Ascending aorta (tissue), 2 donors: ENCODE results near the gene PCSK6. TPM values are rescaled to one million over a fixed set of nuclear protein-coding genes. Genes with fewer than 3 reads are reported as not detected.

ENCODE experiments used
- DNase-seq, 2 donors: peaks; one replicate each; pipeline ENCODE4 v3.0.0-alpha.2; 2019; ENCODE audit warnings: low spot score in 2 of 2
- H3K27ac ChIP-seq, 2 donors: fragments of 200-600 bp; sonication (generic); one replicate each; pipeline ENCODE4 v1.5.1; 2016 to 2017; ENCODE audit warnings: mild to moderate bottlenecking in 1 of 2
- H3K27me3 ChIP-seq: fragments of 200-600 bp; sonication (generic); one replicate; pipeline ENCODE4 v1.5.1; 2017
- H3K36me3 ChIP-seq, 2 donors: fragments of 200-600 bp; sonication (generic); one replicate each; pipeline ENCODE4 v1.5.1; 2016
- H3K4me1 ChIP-seq, 2 donors: fragments of 200-600 bp; sonication (generic); one replicate each; pipeline ENCODE4 v1.5.1; 2016 to 2017; ENCODE audit warnings: mild to moderate bottlenecking in 1 of 2
- H3K4me3 ChIP-seq, 2 donors: fragments of 200-600 bp; sonication (generic); one replicate each; pipeline ENCODE4 v1.5.1; 2016 to 2017; ENCODE audit warnings: mild to moderate bottlenecking in 1 of 2
- H3K9me3 ChIP-seq, 2 donors: fragments of 200-600 bp; sonication (generic); one replicate each; pipeline ENCODE4 v1.5.1; 2016
- intact Hi-C: fragments of 100-400 bp; cut with DNase I; formaldehyde crosslinking; loops from one replicate; pipeline ENCODE4 v1.15.1; 2023
- total RNA-seq: library from RNA; depleted of rRNA; stranded (reverse); fragments of >200 nt; gene quantifications from one replicate; pipeline ENCODE4 v1.1.0, GENCODE V29; 2016
- TF ChIP-seq, protein P1 (sequence below), 3 experiments: fragments of 200-600 bp in 2 of 3; fragments of 450-650 bp in 1 of 3; sonication (generic) in 2 of 3; IDR thresholded peaks; one replicate each; pipeline ENCODE4 v1.5.1; 2016 to 2019; ENCODE audit warnings: antibody characterized with exemption in 3 of 3, mild to moderate bottlenecking in 1 of 3, moderate library complexity in 1 of 3

The PCSK6 gene
- total RNA-seq, 1 donor from 2014 or later, result 3.9 TPM

DNA sequence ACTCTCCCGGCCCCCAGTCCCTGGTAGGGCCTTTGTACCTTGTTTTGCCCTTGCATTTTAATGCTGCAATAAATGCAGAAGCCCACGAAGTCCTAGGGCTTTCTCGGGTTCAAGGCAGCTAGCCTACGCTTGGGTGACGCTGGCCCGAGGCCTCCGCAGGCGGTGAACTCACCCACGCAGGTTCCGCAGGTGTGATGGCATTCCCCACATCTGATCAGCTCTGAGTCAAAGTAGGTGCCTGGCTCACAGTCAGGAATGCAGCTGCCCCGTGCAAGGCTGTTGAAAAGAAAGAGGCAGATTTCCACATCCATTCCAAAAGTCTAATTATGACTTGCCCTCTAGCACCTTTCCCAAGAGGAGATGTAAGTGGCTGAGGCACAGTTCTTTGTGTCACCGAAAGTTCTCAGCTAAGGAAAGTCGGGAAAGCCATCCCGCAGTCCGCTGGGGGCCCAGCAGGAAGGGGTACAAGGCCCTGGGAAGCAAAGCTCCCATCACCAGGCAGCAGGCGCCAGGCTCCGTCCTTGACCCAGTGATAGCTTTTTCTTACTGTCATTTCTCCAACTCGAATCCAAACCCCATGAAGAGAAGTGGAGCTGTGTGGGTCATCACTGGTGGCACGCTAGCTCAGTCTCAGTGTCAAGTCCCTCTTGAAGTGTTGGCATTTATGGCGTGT lies 171.2 kb downstream of the PCSK6 start:
- no peak overlapping the region for H3K27ac ChIP-seq
- no peaks in the 10 kb centered on the region for H3K4me1 ChIP-seq
- no peaks in the 10 kb centered on the region for H3K36me3 ChIP-seq
- intact Hi-C loops, result no loop called here
- TF ChIP-seq, protein P1, sequence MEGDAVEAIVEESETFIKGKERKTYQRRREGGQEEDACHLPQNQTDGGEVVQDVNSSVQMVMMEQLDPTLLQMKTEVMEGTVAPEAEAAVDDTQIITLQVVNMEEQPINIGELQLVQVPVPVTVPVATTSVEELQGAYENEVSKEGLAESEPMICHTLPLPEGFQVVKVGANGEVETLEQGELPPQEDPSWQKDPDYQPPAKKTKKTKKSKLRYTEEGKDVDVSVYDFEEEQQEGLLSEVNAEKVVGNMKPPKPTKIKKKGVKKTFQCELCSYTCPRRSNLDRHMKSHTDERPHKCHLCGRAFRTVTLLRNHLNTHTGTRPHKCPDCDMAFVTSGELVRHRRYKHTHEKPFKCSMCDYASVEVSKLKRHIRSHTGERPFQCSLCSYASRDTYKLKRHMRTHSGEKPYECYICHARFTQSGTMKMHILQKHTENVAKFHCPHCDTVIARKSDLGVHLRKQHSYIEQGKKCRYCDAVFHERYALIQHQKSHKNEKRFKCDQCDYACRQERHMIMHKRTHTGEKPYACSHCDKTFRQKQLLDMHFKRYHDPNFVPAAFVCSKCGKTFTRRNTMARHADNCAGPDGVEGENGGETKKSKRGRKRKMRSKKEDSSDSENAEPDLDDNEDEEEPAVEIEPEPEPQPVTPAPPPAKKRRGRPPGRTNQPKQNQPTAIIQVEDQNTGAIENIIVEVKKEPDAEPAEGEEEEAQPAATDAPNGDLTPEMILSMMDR (IDR thresholded peaks at IDR 0.05), result no peak
- no peaks in the 10 kb centered on the region for H3K9me3 ChIP-seq
- DNase-seq, result peak in 1 of 2 donors; percentile 44
- H3K4me3 ChIP-seq, result no peak overlapping the region
- no peaks in the 10 kb centered on the region for H3K27me3 ChIP-seq

DNA sequence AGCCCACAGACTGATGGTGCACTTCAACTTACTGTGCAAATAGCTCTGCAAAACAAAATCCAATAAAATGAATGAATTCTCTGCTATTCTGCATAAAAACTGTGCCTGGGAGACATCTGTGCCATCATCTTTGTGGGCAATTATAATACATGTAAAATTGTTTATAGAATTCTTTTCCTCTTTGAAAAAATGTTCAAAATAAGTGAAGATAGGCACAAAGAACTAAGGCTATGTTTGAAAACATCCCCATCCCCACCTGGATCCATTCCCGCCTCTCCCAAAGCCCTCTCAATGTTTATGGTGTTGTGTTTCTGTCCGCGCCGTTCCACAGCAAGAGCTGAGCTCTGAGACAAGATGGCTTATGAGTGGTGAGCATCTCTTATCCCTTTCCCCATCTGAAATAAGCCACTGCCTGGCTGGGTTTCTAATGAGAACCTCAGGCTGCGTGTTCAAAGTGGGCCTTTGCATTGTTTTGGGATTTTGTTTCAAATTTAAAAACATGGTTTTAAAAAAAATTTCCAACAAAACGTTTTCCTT lies 172.1 kb downstream of the PCSK6 start:
- no peaks in the 10 kb centered on the region for H3K4me1 ChIP-seq
- intact Hi-C loops, result no loop called here
- no peak overlapping the region for H3K27ac ChIP-seq
- TF ChIP-seq, protein P1 (IDR thresholded peaks at IDR 0.05), result no peak
- no peaks in the 10 kb centered on the region for H3K36me3 ChIP-seq
- no peaks in the 10 kb centered on the region for H3K27me3 ChIP-seq
- no peaks in the 10 kb centered on the region for H3K9me3 ChIP-seq
- no peak for DNase-seq
- H3K4me3 ChIP-seq, result no peak overlapping the region

DNA sequence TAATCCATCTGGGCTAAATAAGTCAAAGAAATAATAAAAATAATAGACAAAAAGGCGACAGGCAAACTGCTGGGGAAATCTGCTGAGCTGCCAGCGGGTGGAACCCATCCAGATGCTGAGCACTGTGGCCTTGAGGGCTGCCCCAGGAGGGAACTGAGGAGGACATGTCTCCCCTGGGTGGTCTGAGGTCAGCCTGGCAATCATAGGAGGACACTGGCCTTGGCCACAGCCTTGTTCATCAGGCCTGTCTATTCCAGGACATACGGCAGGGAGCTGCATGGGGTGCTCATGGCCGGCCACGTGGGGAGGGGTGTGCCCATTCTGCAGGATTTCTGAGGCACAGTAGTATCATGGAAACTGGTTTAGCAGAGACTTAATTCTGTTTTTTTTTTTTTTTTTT lies 173.0 kb downstream of the PCSK6 start:
- H3K4me1 ChIP-seq, result no peaks in the 10 kb centered on the region
- no peaks in the 10 kb centered on the region for H3K27me3 ChIP-seq
- intact Hi-C loops, result no loop called here
- no peak overlapping the region for H3K4me3 ChIP-seq
- DNase-seq, result no peak
- H3K9me3 ChIP-seq, result no peaks in the 10 kb centered on the region
- TF ChIP-seq, protein P1 (IDR thresholded peaks at IDR 0.05), result no peak
- H3K27ac ChIP-seq, result no peak overlapping the region
- no peaks in the 10 kb centered on the region for H3K36me3 ChIP-seq

DNA sequence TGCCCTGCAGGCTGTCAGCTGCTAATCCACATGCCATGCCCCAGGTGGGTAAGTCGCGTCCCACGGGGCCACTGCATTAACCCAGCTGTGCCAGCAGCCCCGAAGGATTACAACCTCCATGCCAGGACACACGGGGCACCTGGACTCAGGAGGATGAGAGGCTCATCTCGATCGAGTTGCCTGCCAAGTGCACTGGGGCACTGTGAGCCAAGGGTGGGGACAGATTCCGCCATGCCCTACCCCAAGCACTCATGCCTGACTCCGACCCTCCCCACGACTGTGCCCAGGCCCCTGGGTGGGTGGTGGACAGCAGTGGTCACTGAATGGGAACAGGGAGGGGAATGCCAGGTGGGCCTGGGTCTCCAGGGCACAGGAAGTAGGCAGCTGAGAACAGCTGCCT lies 173.8 kb downstream of the PCSK6 start:
- peak in 1 of 2 donors; percentile 42 for DNase-seq
- TF ChIP-seq, protein P1 (IDR thresholded peaks at IDR 0.05), result no peak

DNA sequence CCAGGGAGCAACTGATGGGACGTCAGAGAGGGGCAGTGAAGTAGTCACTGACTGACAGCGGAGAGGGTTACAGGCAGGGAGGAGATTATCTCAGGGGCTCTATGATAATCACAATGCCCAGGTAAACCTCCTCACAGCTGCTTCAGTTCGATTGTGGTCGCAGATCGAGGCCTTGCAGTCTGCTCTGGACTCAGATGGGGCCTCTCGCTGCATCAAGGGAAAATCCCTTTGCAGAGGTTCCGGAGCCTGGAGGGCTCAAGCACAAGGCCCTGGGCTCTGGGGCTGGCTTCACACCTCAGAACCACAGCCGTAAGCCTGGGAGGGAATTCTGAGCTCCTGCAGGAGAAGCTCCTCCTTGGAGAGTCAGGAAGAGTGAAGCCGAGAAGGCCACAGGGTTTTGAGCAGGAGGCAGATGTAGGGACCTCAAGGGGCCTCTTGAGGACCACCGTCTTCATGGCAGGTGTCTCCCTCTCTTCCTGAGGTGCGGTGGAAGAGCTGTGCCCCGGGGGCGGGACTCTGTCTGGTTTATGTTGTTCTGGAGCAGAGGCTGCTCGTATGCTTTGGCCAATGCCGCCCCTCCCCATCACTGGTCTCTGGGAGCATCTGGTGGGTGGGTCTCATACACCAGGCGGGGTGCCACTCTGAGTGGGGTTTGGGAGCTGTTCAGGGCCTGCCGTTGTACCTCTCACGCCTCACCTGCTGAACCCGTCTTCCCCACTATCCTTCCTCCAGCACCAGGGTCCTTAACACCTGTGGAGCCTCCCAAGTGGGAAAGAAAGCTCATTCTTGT lies 175.0 kb downstream of the PCSK6 start:
- no peak overlapping the region for H3K27ac ChIP-seq
- H3K9me3 ChIP-seq, result no peaks in the 10 kb centered on the region
- intact Hi-C loops, result no loop called here
- TF ChIP-seq, protein P1 (IDR thresholded peaks at IDR 0.05), result no peak
- H3K36me3 ChIP-seq, result no peaks in the 10 kb centered on the region
- no peaks in the 10 kb centered on the region for H3K4me1 ChIP-seq
- no peaks in the 10 kb centered on the region for H3K27me3 ChIP-seq
- peak in 1 of 2 donors; percentile 42 for DNase-seq
- no peak overlapping the region for H3K4me3 ChIP-seq

More for the DNA sequence above, 173.8 kb downstream of the PCSK6 start:
- H3K4me1 ChIP-seq, result no peaks in the 10 kb centered on the region
- no peaks in the 10 kb centered on the region for H3K9me3 ChIP-seq
- H3K4me3 ChIP-seq, result no peak overlapping the region
- no peaks in the 10 kb centered on the region for H3K36me3 ChIP-seq
- H3K27me3 ChIP-seq, result no peaks in the 10 kb centered on the region
- H3K27ac ChIP-seq, result no peak overlapping the region
- intact Hi-C loops, result no loop called here
